GM13977 (cell line): Measurements from ENCODE around the gene SLC66A2.

ENCODE experiments used
- DNase-seq: peaks from one replicate; pipeline ENCODE4 v3.0.0; 2012; ENCODE audit warnings: low spot score
- in situ Hi-C: fragments of 300-500 bp; cut with MboI; formaldehyde crosslinking; loops from one replicate; pipeline ENCODE4 v1.12.0; 2022; ENCODE audit warnings: low sequenced_read_pairs, low pct_unique_long_range_greater_than_20kb, mixed read lengths, inconsistent platforms; ENCODE audit not compliant: unreplicated experiment
- TF ChIP-seq, protein P1 (sequence below): IDR thresholded peaks from 2 replicates; pipeline ENCODE4 v1.5.1; 2012; ENCODE audit warnings: mild to moderate bottlenecking, control low read depth; ENCODE audit not compliant: insufficient read depth; ENCODE audit errors: extremely low read depth, missing control alignments

SLC66A2 gene

DNA sequence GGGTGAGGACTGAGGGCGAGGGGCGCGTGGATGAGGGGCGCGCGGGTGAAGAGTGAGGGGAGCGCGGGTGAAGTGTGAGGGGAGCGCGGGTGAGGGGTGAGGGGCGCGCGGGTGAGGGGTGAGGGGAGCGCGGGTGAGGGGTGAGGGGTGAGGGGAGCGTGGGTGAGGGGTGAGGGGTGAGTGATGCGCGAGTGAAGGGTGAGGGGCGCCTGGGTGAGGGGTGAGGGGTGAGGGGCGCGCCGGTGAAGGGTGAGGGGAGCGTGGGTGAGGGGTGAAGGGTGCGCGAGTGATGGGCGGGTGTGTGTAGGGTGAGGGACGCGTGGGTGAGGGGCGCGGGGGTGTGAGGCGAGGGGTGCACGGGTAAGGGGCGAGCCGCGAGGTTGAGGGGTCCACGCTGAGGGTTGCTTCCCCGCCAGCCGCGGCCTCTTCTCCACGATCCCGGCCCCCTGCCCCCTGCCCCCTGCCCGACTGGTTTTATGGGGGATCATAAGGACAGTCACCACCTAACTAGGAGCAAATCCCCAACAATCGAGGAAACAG lies 1.1 kb upstream of the SLC66A2 start:
- in situ Hi-C loops, result no loop called here
- TF ChIP-seq, protein P1, sequence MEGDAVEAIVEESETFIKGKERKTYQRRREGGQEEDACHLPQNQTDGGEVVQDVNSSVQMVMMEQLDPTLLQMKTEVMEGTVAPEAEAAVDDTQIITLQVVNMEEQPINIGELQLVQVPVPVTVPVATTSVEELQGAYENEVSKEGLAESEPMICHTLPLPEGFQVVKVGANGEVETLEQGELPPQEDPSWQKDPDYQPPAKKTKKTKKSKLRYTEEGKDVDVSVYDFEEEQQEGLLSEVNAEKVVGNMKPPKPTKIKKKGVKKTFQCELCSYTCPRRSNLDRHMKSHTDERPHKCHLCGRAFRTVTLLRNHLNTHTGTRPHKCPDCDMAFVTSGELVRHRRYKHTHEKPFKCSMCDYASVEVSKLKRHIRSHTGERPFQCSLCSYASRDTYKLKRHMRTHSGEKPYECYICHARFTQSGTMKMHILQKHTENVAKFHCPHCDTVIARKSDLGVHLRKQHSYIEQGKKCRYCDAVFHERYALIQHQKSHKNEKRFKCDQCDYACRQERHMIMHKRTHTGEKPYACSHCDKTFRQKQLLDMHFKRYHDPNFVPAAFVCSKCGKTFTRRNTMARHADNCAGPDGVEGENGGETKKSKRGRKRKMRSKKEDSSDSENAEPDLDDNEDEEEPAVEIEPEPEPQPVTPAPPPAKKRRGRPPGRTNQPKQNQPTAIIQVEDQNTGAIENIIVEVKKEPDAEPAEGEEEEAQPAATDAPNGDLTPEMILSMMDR, result no peak
- DNase-seq, result no peak

DNA sequence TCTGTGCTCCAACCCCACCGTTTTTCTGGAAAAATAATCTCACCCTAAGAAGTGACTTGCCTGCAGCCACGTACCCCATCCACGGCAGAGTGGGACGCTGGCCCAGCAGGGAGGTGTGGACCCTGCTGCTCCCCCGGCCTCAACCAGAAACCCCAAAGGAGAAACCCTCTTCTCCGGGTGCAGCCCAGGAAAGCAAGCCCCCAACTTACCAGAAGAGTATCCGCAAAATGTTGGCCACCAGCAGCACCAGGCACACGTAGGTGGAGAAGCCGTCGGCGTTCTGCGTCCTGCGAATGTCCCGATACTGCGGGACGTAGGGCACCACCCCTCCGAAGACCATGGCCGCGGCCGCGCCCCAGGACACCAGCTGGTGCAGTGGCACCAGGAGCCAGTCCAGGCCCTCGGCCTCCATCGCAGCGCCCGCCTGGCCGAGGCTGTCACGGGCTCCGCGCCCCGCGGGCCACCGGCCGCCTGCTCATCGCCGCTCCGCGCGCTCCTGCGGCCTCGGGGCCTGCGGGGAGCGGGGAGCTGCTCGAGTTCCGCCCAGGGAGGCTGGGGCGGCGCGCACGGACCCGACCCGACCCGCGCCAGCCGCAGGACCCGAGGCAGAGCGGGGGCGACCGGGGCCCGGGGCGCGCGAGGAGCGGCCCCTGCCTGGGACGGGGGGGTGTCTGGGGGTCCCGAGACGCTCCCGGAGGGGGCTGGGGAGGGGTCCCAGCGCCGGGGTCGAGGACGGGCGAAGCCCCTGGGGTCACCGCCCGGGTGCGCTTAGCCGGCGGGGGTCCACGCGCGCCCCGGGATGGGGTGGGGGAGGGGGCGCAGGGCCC lies 725 bp downstream of the SLC66A2 start:
- TF ChIP-seq, protein P1, result no peak
- in situ Hi-C loops, result no loop called here
- DNase-seq, result peak; percentile 54

DNA sequence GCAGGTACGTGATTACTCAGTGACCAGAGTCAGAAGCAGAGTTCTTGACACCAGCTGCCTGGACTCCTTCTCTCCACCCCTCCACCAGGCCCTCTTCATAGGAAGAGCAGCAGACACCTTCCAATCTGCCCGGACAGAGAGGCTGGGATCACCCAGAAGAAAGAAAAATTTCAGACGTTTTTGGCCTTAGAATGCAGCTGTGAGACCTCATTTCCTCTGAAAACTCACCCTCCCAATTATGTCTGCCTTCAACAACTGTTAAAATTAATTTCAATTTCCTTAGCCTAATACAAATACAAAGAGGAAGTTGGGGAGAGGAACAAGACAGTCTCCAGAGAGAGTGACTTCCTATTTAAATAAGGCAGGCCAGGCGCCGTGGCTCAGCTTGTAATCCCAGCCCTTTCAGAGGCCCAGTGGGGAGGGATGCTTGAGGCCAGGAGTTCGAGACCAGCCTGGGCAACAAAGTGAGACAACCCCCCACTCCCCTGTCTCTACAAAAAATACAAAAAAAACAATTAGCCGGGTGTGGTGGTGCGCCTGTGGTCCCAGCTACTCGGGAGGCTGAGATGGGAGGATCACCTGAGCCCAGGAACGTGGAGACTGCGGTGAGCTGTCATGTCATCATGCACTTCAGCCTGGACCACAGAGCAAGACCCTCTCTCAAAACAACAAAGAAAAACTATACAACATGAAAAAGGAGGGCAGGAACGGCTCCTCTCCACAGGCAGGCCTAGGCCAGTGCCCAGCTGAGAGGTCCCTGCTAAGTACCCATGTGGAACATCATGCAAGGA lies 1.6 kb downstream of the SLC66A2 start:
- DNase-seq, result peak; percentile 61
- TF ChIP-seq, protein P1, result no peak
- in situ Hi-C loops, result no loop called here

DNA sequence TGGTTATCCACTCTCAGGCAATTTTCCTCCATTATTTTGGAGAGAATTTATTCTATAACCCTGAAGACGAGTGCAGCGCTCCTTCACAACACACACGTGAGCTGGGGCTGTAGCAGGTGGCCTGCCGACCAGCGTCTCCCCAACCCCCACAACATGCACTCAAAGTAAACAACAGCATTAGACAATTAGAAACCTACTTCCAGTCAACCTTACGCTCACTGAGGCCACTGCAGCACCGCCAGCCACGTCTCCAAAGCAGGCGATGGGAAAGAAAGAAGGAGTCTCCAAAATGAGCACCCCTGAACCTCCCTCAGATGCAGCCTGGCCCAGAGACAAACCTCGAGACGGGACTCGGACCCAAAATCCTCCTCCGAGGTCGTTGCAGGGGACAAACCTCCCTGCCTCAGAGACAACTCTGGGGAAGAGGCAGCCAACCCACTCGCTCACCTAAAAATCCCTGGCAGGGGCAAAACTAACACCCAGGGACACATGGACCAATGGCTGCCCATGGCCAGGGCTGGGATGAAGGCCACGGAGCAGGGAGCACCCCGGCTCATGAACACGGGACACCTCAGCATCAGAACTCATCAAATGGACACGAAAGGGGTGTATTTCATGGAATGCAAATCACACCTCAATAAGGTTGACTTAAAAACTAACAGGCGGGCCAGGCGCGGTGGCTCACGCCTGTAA lies 2.6 kb downstream of the SLC66A2 start:
- TF ChIP-seq, protein P1, result no peak
- DNase-seq, result no peak
- in situ Hi-C loops, result no loop called here

DNA sequence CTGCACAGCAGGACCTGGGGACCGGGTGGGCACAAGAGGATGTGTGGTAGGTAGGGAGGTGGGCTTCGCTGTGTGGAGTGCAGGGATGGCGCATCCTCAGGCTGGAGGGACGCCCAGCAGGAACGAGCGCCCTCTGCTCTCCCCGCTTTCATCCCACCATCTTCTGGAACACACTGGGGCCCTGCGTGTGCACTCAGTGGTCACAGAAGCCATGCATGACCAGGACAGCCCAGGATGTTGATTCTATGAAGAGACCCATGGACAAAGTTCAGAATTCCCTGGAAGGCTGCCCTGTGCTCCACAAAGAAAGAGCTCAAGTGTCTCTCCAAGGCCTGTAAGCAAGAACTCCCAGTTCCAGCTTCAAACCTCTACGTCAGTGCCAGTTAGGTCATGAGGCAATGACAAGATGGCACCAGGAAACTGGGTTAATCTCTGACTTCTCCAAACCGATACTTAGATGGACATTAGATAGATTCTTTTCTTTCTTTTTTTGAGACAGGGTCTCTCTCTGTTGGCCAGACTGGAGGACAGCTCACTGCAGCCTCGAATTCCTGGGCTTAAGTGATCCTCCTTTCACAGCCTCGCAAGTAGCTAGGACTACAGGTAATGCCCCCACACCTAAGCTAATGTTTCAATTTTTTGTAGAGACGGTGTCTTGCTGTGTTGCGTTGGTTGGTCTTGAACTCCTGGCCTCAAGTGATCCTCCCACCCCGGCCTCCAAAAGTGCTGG lies 3.4 kb downstream of the SLC66A2 start:
- DNase-seq, result no peak
- in situ Hi-C loops, result no loop called here

More for the DNA sequence above, 3.4 kb downstream of the SLC66A2 start:
- TF ChIP-seq, protein P1, result no peak
